22Rv1 (cell line): ENCODE results near the gene COL2A1.

Experiments
- H3K27ac ChIP-seq: fragments of 450-650 bp; 2 replicates; pipeline ENCODE4 v1.5.1; 2017
- CTCF ChIP-seq: fragments of 450-650 bp; IDR thresholded peaks from 2 replicates; pipeline ENCODE4 v1.5.1; 2017; ENCODE audit warnings: mild to moderate bottlenecking
- ZFX ChIP-seq: fragments of 450-650 bp; IDR thresholded peaks from 2 replicates; pipeline ENCODE4 v1.6.1; 2017; ENCODE audit warnings: antibody characterized with exemption, borderline replicate concordance

Gene COL2A1

GRCh38 chr12:47975816-47976215 is 28.5 kb downstream of the COL2A1 start:
- TF ChIP-seq ZFX (no peak), CTCF (no peak)
- H3K27ac ChIP-seq = no peak overlapping the region

DNA sequence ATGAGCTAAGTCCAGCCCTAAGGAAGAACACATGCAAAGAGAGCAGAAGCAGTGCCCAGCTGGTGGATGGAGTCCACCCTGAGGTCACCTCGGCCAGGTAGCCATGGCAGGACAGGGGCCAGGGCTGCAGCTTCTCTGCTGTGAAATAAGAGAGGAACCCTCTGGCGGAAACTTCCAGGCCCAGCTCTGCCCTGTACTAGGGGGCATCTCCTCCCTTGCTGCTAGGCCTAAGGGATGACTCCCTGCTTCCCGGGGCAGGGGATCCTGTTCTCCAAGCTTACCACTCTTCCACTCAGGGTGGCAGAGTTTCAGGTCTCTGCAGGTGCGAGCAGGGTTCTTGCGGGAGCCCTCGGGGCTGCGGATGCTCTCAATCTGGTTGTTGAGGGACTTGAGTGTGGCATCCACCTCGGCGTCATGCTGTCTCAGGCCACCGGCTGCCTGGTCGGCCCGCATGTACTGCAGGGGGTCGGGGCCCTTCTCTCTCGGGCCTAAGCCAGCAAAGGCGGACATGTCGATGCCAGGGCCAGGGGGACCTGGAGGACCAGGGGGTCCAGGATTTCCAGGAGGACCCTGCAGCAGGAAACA is 29.1 kb downstream of the COL2A1 start:
- H3K27ac ChIP-seq = no peak overlapping the region
- no peak for TF ChIP-seq CTCF
- TF ChIP-seq ZFX = no peak

DNA sequence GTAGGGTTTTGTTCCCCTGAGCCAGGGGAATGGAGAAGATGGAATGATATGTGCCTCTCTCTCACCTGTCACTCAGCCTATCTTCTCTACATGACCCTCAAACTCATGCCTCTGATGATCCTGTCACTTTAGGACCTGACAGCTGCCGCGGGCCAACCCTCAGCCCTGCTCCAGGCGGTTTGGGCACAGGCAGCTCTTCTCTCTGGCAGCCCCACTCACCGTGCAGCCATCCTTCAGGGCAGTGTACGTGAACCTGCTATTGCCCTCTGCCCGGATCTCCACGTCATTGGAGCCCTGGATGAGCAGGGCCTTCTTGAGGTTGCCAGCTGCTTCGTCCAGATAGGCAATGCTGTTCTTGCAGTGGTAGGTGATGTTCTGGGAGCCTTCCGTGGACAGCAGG is 30.4 kb downstream of the COL2A1 start:
- H3K27ac ChIP-seq = no peak overlapping the region
- no peak for TF ChIP-seq ZFX
- no peak for TF ChIP-seq CTCF

DNA sequence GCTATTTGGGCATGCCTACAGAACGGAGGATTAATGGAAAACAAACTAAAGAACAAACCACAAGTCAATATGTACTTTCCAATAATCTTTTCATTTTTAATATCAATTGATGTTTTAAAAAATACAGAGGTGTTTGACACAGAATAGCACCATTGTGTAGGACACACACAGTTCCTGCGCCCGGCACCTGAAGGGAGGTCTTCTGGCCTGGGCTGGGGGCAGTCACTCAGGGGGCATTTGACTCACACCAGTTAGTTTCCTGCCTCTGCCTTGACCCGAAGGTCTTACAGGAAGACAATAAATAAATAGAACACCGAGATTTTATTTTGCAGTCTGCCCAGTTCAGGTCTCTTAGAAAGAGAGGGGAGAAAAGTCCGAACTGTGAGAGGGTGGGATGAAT is 31.4 kb downstream of the COL2A1 start:
- H3K27ac ChIP-seq = no peak overlapping the region
- no peak for TF ChIP-seq CTCF
- no peak for TF ChIP-seq ZFX

DNA sequence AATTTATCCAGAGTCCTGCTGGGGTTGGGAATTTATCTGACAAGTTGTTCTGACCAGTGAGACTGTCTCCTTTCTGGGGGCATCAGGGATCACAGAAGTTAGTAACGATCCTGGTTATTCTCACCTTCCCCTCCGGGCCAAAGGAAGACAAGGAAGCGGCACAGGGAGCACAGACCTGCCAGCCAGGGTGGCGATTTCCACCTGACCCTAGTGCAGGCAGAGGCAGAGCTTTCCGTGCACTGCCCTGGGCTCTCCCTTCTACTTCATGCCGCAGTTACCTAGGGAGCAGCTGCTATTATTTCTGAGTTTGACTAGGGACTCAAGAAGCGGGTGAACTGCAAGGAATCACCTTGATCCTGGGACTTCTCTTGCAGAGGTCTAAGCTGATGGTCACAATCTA is 33.4 kb downstream of the COL2A1 start:
- TF ChIP-seq ZFX (no peak), CTCF (no peak)
- H3K27ac ChIP-seq = no peak overlapping the region

- TF ChIP-seq ZFX = no peak
- TF ChIP-seq CTCF = no peak
- H3K27ac ChIP-seq = no peak overlapping the region
Measured at GRCh38 chr12:47969845-47970244, 34.4 kb downstream of the COL2A1 start.

- TF ChIP-seq ZFX (no peak), CTCF (no peak)
Measured at GRCh38 chr12:47967461-47968321, 36.6 kb downstream of the COL2A1 start.

More at GRCh38 chr12:47967461-47968321, 36.6 kb downstream of the COL2A1 start:
- H3K27ac ChIP-seq = no peak overlapping the region; the same call in 1 of the 2 replicates
